Esophagus squamous epithelium (tissue), 4 donors: Measurements from ENCODE around the gene TALDO1.

Experiments used
- POLR2A ChIP-seq, 4 donors: fragments of 450-650 bp; IDR thresholded peaks; one replicate each; pipeline ENCODE4 v1.6.1; 2017; ENCODE audit warnings: antibody characterized with exemption in 4 of 4, mild to moderate bottlenecking in 4 of 4, moderate library complexity in 3 of 4
- TF ChIP-seq, protein P1 (sequence below), 6 experiments: fragments of 450-650 bp in 4 of 6; fragments of 200-600 bp in 2 of 6; sonication (generic) in 2 of 6; IDR thresholded peaks; one replicate each; pipeline ENCODE4 v1.5.1; 2016 to 2019; ENCODE audit warnings: antibody characterized with exemption in 6 of 6, mild to moderate bottlenecking in 4 of 6, moderate library complexity in 4 of 6

DNA sequence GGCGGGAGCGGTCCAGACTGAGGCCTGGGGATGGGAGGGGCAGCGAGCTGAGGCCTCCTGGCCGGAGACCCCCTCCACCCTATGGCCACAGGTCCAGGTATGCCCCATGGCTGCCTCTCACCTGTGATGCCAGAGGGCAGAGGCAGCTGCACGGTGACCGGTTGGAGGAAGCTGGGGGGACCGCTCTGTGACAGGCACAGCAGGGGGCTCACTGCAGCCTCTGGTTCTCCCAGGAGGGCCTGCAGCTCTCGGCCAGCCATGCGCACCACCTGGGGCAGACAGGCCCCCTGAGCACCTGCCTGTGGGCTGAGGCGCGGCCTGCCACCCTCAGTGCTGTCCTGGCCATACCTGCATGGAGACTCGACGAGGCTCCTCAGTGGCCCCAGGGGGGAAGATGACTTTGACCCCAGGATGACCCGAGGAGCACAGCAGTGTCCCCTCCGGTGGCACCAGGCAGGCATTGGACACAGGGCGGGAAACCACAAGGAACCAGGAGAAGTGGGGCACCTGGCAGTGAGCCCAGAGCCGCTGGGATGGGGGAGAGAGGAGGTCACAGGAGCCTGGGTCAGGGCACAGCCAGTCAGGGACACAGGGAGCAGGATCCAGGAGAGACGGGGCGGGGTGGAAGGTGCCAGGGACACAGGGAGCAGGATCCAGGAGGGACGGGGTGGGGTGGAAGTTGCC, 54.0 kb downstream of the TALDO1 start:
- TF ChIP-seq, protein P1, sequence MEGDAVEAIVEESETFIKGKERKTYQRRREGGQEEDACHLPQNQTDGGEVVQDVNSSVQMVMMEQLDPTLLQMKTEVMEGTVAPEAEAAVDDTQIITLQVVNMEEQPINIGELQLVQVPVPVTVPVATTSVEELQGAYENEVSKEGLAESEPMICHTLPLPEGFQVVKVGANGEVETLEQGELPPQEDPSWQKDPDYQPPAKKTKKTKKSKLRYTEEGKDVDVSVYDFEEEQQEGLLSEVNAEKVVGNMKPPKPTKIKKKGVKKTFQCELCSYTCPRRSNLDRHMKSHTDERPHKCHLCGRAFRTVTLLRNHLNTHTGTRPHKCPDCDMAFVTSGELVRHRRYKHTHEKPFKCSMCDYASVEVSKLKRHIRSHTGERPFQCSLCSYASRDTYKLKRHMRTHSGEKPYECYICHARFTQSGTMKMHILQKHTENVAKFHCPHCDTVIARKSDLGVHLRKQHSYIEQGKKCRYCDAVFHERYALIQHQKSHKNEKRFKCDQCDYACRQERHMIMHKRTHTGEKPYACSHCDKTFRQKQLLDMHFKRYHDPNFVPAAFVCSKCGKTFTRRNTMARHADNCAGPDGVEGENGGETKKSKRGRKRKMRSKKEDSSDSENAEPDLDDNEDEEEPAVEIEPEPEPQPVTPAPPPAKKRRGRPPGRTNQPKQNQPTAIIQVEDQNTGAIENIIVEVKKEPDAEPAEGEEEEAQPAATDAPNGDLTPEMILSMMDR (IDR thresholded peaks at IDR 0.05) = no peak
- no peak for TF ChIP-seq POLR2A (IDR thresholded peaks at IDR 0.05)
